Measurements from ENCODE around the gene ZBED1.
"Not testable (repeated sequence)": the region's sequence is repeated elsewhere in the genome, so short reads cannot be mapped to it uniquely, and the experiment has no call there.

The ZBED1 gene

GRCh38 chrX:2507904-2508627, 7.3 kb upstream of the ZBED1 start:
- H3K9me3 ChIP-seq (ENCODE audit: severe bottlenecking) = no peaks in the 10 kb centered on the region
- no peak for TF ChIP-seq CTCF (IDR thresholded peaks at IDR 0.05; ENCODE audit: low read depth, low read length)
- DNase-seq = no peak
- no peaks in the 10 kb centered on the region for H3K36me3 ChIP-seq
- no peak overlapping the region for H3K27ac ChIP-seq
- H3K27me3 ChIP-seq (ENCODE audit: insufficient read depth, low read depth, severe bottlenecking) = no peaks in the 10 kb centered on the region
- no peak overlapping the region for H3K4me3 ChIP-seq (ENCODE audit: low read depth, low read length)

GRCh38 chrX:2507196-2507595, 6.4 kb upstream of the ZBED1 start:
- DNase-seq = no peak
- no peak overlapping the region for H3K27ac ChIP-seq
- H3K4me3 ChIP-seq (ENCODE audit: low read depth, low read length) = no peak overlapping the region
- no peak for TF ChIP-seq CTCF (IDR thresholded peaks at IDR 0.05; ENCODE audit: low read depth, low read length)
- H3K36me3 ChIP-seq = no peaks in the 10 kb centered on the region
- no peaks in the 10 kb centered on the region for H3K27me3 ChIP-seq (ENCODE audit: insufficient read depth, low read depth, severe bottlenecking)
- no peaks in the 10 kb centered on the region for H3K9me3 ChIP-seq (ENCODE audit: severe bottlenecking)

GRCh38 chrX:2505341-2505740, 4.6 kb upstream of the ZBED1 start:
- not testable (repeated sequence) for H3K4me3 ChIP-seq (ENCODE audit: low read depth, low read length); H3K27me3 ChIP-seq (ENCODE audit: insufficient read depth, low read depth, severe bottlenecking); DNase-seq; H3K36me3 ChIP-seq; H3K9me3 ChIP-seq (ENCODE audit: severe bottlenecking); H3K27ac ChIP-seq

GRCh38 chrX:2504706-2505332, 4.0 kb upstream of the ZBED1 start:
- Histone ChIP-seq H3K4me3 (ENCODE audit: low read depth, low read length) (no peak overlapping the region), H3K36me3 (peaks cover 3% of the 10 kb centered on the region), H3K27ac (no peak overlapping the region), H3K9me3 (ENCODE audit: severe bottlenecking) (no peaks in the 10 kb centered on the region), H3K27me3 (ENCODE audit: insufficient read depth, low read depth, severe bottlenecking) (no peaks in the 10 kb centered on the region)
- TF ChIP-seq CTCF (IDR thresholded peaks at IDR 0.05; ENCODE audit: low read depth, low read length) = no peak
- DNase-seq = no peak

GRCh38 chrX:2503591-2504500, 3.1 kb upstream of the ZBED1 start:
- no peak for DNase-seq
- H3K4me3 ChIP-seq (ENCODE audit: low read depth, low read length) = no peak overlapping the region
- H3K9me3 ChIP-seq (ENCODE audit: severe bottlenecking) = no peaks in the 10 kb centered on the region
- H3K36me3 ChIP-seq = peaks cover 6% of the 10 kb centered on the region
- H3K27ac ChIP-seq = no peak overlapping the region
- H3K27me3 ChIP-seq (ENCODE audit: insufficient read depth, low read depth, severe bottlenecking) = no peaks in the 10 kb centered on the region
- no peak for TF ChIP-seq CTCF (IDR thresholded peaks at IDR 0.05; ENCODE audit: low read depth, low read length)
